ENCODE data around the gene NAT10. TPM values are rescaled to one million over a fixed set of nuclear protein-coding genes. Genes with fewer than 3 reads are reported as not detected.
A peak's percentile ranks its signal among the peaks of the same experiment; 100 is the strongest.
"Not testable (repeated sequence)": the region's sequence is repeated elsewhere in the genome, so short reads cannot be mapped to it uniquely, and the experiment has no call there.

NAT10 gene
- 38.0 and 43.3 TPM in 2 replicates for total RNA-seq (2014; rRNA removed; shearing (Covaris generic))
- 44.1 and 60.8 TPM in 2 replicates for polyA plus RNA-seq (2015; cell fraction: cytosol; rRNA removed)
- polyA plus RNA-seq (2015; cell fraction: nucleus; rRNA removed): 62.5 and 81.0 TPM in 2 replicates

DNA sequence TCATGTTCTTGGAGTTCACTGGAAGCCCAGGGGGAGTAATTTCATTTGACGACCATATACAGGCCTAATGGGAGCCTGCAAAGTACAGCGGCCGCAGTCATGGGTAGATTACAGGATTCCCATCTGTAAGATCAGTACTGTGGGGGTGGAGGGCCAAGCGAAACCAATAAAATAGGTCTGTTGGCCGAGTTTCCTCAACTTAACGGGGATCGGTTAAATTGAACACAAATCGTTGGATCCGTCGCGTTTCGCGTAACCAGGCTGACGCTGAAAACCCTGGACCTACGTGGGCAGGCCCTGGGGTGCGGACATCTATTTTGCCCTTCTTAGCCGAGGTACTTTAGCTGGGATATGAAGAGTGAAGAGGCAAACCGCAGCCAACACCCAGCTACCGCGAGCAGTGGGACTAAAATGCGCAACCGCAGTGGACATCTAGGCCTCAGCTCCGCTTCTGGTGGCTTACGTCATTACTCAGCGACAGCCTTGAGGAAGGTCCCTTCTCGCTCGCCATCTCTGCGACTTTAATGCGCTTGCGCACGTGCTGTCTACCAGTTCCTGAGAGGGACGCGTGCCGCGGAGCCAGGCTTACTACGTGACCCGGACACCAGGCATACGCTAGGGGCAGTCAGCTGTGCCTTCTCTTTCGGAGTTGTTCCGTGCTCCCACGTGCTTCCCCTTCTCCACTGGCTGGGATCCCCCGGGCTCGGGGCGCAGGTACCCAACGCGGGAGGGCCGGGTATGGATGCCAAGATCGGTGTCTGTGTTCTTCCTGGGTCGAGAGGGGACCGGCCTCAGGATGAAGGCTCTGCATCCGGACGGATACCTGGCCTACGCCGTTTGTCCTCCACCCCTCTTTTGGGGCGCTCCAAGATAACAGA lies at the start of gene NAT10:
Gene NAT10 (plus strand): TSS at position 551 of the 878 bp plus-strand sequence. CDS start 2,597 bp downstream, outside the sequence.
- peak; percentile 98 for DNase-seq (ENCODE audit: low read depth, low spot score)
- in situ Hi-C loops (cut with HindIII; ENCODE audit: low pct_unique_long_range_greater_than_20kb, low sequenced_read_pairs): no loop called here

DNA sequence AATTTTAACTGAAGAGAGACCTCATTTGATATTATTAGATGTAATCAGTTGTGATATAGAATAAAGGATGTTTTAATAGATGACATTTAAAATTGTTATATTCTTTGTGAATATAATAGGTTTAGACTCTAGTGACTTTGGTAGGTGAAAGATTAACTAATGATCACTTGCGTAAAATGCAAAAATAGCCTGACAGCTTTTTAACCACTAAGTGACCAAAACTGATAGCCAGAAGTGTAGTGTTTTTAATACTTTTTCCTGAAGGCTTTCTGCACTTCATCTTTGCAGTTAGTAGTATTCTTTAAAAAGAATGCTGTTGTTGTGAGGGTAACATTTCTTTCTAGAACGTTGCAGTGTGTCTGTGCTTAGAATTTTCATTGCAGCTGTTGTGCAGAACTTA lies 48.8 kb upstream of the NAT10 start:
- in situ Hi-C loops (cut with HindIII; ENCODE audit: low pct_unique_long_range_greater_than_20kb, low sequenced_read_pairs): no loop called here
- DNase-seq (ENCODE audit: low read depth, low spot score): no peak

DNA sequence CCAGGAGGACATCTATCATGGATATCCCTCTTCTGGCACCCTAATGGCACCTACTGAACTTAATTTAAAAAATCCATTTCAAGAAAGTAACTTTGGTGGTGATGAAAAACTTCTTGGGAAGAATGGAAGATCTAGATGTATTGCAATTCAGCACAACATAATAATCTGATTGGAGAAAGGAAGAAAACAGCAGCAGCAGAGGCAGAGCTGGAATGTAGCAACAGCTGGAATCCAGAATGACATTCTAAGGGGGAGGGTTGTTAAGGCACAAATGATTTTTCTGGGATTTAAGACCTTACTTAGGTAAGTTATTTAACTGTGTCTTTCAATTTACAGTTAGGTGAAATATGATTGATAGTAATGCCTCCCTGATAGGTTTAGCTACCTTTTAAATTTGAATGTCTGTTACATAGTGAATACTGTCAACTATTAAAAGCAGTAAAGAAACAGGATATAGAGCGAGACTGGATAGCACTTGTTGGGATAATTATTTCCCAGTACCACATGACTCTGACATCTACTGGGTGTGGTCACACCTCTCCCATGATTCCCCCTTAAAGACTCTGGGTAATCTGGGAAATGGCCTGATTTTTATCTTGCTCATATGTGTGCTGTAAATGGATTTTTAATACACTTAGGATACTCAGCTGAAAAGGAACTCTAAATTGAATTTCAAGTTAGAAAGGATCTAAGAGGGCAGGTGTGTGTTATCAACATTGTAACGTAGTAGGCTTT lies 42.2 kb upstream of the NAT10 start:
- no peak for DNase-seq (ENCODE audit: low read depth, low spot score)
- in situ Hi-C loops (cut with HindIII; ENCODE audit: low pct_unique_long_range_greater_than_20kb, low sequenced_read_pairs): no loop called here

DNA sequence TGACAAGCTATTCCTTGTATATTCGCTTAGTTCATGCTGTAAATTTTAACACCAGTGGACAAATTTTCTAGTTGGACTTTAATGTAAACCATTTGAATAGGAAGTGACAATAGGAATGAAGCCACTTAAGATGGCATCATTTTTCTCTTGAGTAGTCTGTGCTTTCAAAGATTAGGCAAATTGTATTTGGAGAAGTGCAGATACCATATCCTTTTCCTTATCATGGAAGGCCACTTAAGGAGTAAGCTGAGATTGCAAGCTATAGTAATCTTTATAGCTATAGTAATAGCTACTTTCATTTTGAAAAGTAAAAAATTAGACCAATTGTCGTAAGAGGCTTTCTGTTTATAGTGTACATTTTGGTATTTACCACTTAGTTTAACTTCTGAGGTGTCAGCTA lies 41.1 kb upstream of the NAT10 start:
- DNase-seq (ENCODE audit: low read depth, low spot score): no peak
- in situ Hi-C loops (cut with HindIII; ENCODE audit: low pct_unique_long_range_greater_than_20kb, low sequenced_read_pairs): no loop called here

DNA sequence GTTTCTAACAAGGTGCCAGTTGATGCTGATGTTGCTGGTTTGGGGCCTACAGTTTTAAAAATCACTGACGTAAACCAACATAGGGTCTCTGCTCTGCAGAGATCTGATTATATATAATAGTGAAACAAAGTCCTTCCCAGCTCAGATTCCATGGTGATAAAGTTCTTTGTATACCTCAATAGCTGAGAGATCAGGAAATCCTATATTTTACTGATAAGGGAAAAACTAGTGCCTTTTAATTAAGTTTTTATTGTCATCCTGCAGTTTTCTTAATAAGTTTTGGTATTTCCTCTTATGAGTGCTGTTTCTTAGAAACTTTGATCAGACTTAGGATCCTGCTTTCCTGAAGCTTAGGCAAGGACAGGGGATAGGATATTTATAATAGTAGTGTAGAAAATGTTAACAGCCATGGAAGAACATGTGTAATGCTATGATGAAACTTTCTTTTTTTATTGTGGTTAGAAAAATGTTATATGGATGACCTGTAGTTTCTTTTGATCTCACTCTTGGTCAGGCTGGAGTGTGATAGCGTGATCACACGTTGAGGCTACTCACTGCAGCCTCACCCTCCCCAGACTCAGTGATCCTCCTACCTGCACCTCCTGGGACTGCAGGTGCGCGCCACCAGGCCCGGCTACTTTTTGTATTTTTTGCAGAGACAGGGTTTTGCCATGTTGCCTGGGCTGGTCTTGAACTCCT lies 39.8 kb upstream of the NAT10 start:
- in situ Hi-C loops (cut with HindIII; ENCODE audit: low pct_unique_long_range_greater_than_20kb, low sequenced_read_pairs): no loop called here
- DNase-seq (ENCODE audit: low read depth, low spot score): no peak

DNA sequence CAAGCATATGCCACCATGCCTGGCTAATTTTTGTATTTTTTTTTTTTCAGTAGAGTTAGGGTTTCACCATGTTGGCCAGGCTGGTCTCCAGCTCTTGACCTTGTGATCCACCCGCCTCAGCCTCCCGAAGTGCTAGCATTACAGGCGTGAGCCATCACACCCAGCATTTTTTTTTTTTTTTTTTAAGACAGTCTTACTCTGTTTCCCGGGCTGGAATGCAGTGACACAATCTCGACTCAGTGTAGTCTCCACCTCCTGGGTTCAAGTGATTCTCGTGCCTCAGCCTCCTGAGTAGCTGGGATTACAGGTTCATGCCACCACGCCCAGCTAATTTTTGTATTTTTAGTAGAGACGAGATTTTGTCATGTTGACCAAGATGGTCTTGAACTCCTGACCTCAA lies 38.7 kb upstream of the NAT10 start:
- in situ Hi-C loops (cut with HindIII; ENCODE audit: low pct_unique_long_range_greater_than_20kb, low sequenced_read_pairs); DNase-seq (ENCODE audit: low read depth, low spot score): not testable (repeated sequence)

DNA sequence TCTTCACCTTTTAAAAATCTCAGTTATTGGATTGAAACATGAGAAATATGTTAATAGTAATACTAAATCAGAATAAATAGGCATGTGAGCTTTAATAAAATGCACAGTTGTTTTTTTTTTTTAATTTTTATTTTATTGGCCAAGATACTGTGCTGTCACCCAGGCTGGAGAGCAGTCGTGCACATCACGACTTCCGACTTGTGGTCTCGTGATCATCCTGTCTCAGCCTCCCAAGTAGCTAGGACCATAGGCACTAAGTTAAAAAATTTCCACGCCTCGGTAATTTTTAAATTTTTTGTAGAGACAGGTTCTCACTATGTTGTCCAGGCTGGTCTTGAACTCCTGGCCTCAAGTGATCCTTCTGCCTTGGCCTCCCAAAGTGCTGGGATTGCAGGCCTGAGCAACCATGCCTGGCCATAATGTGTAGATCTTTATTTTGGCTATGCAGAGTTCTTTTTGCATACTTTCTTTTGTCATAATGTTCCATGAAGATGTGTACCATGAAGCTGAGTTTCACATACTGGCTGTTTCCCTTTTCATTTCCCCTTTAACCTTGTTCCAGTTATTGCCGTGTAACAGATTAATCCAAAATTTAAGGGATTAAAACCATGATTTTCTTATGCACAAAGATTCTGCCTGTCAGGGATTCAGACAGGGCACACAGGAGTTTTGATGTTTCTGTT lies 37.9 kb upstream of the NAT10 start:
- no peak for DNase-seq (ENCODE audit: low read depth, low spot score)
- in situ Hi-C loops (cut with HindIII; ENCODE audit: low pct_unique_long_range_greater_than_20kb, low sequenced_read_pairs): no loop called here

DNA sequence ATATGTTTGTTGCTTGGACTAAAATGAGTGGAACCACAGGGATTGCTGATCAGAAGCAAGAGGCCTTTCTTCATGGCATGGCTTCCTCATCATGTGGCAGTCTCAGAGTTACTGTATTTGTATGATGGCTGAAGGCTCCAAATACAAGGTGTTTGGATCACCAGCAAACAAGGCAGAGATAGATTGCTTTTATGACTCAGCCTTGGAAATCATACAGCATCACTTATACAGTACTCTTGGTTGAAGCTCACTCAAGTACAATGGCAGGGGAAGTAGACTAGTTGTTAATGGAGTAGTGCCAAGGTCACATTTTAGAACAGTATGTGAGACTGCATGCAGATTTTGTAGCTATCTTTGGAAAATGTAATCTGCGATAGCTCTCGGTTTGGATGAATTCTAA lies 37.3 kb upstream of the NAT10 start:
- peak; percentile 38 for DNase-seq (ENCODE audit: low read depth, low spot score)
- in situ Hi-C loops (cut with HindIII; ENCODE audit: low pct_unique_long_range_greater_than_20kb, low sequenced_read_pairs): no loop called here

DNA sequence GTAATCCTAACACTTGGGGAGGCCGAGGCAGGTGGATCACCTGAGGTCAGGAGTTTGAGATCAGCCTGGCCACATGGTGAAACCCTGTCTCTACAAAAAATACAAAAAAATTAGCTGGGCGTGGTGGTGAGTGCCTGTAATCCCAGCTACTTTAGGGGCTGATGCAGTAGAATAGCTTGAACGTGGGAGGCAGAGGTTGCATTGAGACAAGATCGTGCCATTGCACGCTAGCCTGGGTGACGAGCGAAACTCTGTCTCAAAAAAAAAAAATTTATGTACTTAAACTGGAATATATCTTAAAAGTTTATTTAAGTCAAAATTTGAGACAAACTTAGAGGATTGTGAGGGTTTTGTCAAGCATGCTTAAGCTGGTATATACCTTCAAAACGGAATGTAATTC lies 34.1 kb upstream of the NAT10 start:
- in situ Hi-C loops (cut with HindIII; ENCODE audit: low pct_unique_long_range_greater_than_20kb, low sequenced_read_pairs): not testable (repeated sequence)

DNA sequence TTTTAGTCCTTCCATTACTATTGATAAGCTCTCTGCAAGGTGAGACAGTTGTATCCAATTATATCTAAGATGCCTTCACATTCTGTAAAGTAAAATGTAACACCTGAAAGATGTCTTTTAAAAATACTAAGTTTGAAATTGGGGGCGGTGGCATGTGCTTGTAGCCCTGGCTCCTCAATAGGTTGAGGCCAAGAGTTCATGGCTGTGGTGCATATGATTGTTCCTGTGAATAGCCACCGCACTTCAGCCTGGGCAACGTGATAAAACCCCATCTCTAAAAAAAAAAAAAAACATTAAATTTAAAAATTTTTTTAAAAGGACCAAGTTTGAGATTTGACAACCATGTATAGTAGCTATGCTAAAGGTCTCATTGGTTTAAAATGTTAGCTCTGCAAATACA lies 33.4 kb upstream of the NAT10 start:
- no peak for DNase-seq (ENCODE audit: low read depth, low spot score)
- in situ Hi-C loops (cut with HindIII; ENCODE audit: low pct_unique_long_range_greater_than_20kb, low sequenced_read_pairs): no loop called here

More for the DNA sequence above, 34.1 kb upstream of the NAT10 start:
- not testable (repeated sequence) for DNase-seq (ENCODE audit: low read depth, low spot score)

DNA sequence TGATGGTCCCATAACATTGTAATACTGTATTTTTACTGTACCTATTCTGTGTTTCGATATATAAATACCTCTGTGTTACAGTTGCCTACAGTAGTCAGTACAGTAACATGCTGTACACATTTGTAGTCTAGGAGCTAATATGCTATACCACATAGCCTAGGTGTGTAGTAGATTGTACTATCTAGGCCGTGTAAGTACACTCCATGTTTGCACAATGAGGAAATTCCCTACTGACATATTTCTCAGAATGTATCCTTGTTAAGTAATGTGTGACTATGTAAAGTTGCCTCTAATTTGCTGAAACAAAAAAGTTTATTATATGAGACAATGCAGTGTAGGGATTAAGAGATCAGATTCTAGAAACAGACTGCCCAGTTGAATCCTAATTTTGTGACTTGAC lies 32.6 kb upstream of the NAT10 start:
- in situ Hi-C loops (cut with HindIII; ENCODE audit: low pct_unique_long_range_greater_than_20kb, low sequenced_read_pairs): no loop called here
- DNase-seq (ENCODE audit: low read depth, low spot score): no peak

DNA sequence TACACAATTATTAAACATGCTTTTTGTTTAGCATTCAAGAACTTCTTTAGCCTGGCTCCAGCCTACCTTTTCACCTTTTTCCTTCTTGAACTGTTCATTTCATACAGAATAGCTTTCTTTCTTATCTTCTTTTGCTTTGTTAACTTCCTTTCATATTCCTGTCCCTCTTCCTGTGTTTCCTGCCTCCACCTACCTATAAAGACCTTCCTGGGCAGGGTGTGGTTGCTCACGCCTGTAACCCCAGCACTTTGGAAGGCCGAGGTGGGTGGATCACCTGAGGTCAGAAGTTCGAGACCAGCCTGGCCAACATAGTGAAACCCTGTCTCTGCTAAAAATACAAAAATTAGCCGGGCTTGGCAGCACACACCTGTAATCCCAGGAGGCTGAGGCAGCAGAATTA lies 31.0 kb upstream of the NAT10 start:
- DNase-seq (ENCODE audit: low read depth, low spot score): no peak
- in situ Hi-C loops (cut with HindIII; ENCODE audit: low pct_unique_long_range_greater_than_20kb, low sequenced_read_pairs): no loop called here

DNA sequence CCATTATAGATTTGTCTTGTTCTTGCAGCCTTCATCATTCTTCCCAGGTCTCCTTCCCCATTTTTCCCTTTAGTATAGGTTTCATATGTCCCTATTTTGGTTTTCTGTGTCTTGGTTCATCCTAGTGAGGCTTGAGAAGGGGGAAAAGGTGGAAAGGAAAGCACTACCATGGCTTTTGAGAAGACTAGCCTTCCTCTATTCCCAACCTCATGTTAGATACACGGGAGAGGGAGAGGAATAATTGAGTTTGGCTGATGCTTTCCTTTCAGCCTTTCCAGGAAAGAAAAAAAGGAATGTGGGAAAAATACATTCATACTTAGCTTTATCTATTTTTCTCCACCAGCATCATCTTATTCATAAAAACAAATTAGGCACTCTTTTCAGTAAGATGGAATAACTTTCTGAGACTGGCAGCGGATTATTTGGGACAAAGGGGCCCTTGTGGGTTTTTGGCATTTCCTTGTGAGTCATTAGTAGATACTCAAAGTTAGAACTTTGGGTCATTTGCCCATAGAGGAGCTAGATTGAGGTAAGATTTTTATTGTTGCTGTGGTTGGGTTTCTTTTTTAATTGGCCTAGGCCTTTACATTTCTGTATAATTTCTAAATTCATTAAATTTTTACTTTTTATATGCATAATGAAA lies 30.1 kb upstream of the NAT10 start:
- in situ Hi-C loops (cut with HindIII; ENCODE audit: low pct_unique_long_range_greater_than_20kb, low sequenced_read_pairs): no loop called here
- DNase-seq (ENCODE audit: low read depth, low spot score): peak; percentile 84

DNA sequence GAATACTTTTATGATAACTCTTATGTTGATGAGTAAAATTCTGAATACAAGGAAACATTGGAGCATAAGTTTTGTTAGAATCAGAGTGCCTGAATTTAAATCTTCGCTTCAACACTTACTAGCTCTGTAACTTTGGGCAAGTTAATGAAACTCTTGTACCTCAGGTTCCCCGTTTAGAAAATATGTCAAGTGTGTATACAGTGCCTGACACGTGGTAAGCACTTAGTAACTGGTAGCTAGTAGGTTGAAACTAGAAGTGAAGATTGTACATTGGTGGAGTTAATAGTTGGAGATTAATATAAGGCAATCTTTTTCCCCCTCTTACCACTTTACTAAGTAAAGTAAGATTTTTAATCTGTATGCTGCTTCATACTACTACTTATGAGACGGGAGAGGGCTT lies 24.8 kb upstream of the NAT10 start:
- no peak for DNase-seq (ENCODE audit: low read depth, low spot score)
- in situ Hi-C loops (cut with HindIII; ENCODE audit: low pct_unique_long_range_greater_than_20kb, low sequenced_read_pairs): no loop called here

DNA sequence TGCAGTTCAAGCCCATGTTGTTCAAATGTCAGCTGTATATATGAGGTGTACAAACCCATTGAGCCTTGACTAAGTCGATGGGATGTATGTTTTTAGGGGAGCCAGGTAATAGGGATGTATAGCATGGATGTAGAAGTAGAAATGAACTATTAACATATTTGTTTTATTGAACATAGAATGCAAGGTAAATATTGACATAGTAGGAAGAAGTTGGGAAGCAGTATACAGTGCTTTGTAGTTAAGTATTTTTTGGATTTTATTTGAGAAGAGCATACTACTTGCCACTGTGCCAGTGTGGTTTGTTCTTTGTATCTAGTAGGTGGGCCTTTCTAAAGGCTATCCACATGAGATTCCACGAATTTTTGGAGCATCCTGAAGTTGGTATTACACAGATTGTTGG lies 20.8 kb upstream of the NAT10 start:
- in situ Hi-C loops (cut with HindIII; ENCODE audit: low pct_unique_long_range_greater_than_20kb, low sequenced_read_pairs): no loop called here

DNA sequence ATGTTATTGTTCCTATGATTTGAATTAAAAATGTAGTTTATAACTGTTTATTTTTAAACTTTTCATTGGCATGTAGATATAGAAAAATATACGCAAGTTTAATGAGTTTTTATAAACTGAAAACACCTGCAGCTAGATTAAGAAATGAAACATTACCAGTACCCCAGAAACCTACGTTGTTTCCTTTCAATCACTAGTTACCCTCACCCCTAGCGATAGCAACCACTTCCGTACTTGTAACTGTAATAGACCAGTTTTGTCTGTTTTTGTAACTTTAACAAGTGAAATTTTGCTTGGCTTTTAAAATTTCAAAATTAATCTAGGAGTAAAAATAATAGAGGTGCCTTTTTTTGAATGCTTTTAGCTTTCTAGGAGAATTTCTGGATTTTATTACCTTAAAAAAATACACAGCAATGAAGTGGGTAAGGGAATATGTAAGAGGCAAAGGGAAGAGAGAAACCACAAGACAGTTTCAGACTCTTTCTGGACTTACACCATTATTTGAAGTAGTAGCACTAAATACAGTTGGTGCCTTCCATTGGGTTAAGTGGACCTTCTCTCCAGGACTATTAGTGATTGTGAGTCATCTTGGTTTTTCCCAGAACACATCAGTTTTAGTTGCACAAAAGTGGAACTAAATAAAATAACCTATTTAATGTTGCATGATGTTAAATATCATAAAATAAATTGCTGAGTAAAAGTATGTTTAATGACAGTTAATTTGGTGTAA lies 18.7 kb upstream of the NAT10 start:
- in situ Hi-C loops (cut with HindIII; ENCODE audit: low pct_unique_long_range_greater_than_20kb, low sequenced_read_pairs): no loop called here
- no peak for DNase-seq (ENCODE audit: low read depth, low spot score)

More for the DNA sequence above, 20.8 kb upstream of the NAT10 start:
- no peak for DNase-seq (ENCODE audit: low read depth, low spot score)

Data from SK-MEL-5 (cell line).